Progenitor cell of endocrine pancreas (in vitro differentiated cells): ENCODE results near the gene REG4. TPM values are rescaled to one million over a fixed set of nuclear protein-coding genes. Genes with fewer than 3 reads are reported as not detected.
"Not testable (repeated sequence)": the region's sequence is repeated elsewhere in the genome, so short reads cannot be mapped to it uniquely, and the experiment has no call there.

Source experiments
- DNase-seq: peaks from one replicate; pipeline ENCODE4 v3.0.0; 2021; ENCODE audit warnings: low spot score; ENCODE audit not compliant: unreplicated experiment
- H3K27ac Mint-ChIP-seq: 2 replicates; pipeline ENCODE4 v1.8.0; 2021; ENCODE audit warnings: mild to moderate bottlenecking, moderate library complexity, mixed read lengths
- H3K27me3 Mint-ChIP-seq: 2 replicates; pipeline ENCODE4 v1.8.0; 2021; ENCODE audit warnings: mixed read lengths
- H3K36me3 Mint-ChIP-seq: 2 replicates; pipeline ENCODE4 v1.8.0; 2022; ENCODE audit warnings: mixed read lengths; ENCODE audit not compliant: insufficient read depth
- H3K4me1 Mint-ChIP-seq: 2 replicates; pipeline ENCODE4 v1.8.0; 2021; ENCODE audit warnings: low read depth, mixed read lengths
- H3K4me3 Mint-ChIP-seq: 2 replicates; pipeline ENCODE4 v1.8.0; 2021; ENCODE audit warnings: low read depth, mild to moderate bottlenecking, moderate library complexity, mixed read lengths
- H3K9me3 Mint-ChIP-seq: 2 replicates; pipeline ENCODE4 v1.8.0; 2021; ENCODE audit warnings: low read depth, mixed read lengths
- CTCF ChIP-seq: fragments of 200-600 bp; sonication (generic); IDR thresholded peaks from one replicate; pipeline ENCODE4 v1.5.0; 2021; ENCODE audit warnings: antibody characterized with exemption, mild to moderate bottlenecking; ENCODE audit not compliant: unreplicated experiment
- total RNA-seq: library from RNA; stranded (reverse); gene quantifications from 2 replicates; pipeline ENCODE4 v1.2.1, GENCODE V29; 2021

REG4 gene
- total RNA-seq, 1 donor from 2014 or later = 0.67 TPM

GRCh38 chr1:119791377-119791776, 19.9 kb downstream of the REG4 start:
- DNase-seq = no peak
- H3K4me3 Mint-ChIP-seq = no peak overlapping the region
- H3K4me1 Mint-ChIP-seq = peaks cover 46% of the 10 kb centered on the region
- no peak for TF ChIP-seq CTCF
- no peaks in the 10 kb centered on the region for H3K9me3 Mint-ChIP-seq
- H3K27me3 Mint-ChIP-seq = no peaks in the 10 kb centered on the region
- peak overlapping the region; percentile 98 for H3K27ac Mint-ChIP-seq
- no peaks in the 10 kb centered on the region for H3K36me3 Mint-ChIP-seq

GRCh38 chr1:119790451-119791198, 20.6 kb downstream of the REG4 start:
- Mint-ChIP-seq H3K27me3 (no peaks in the 10 kb centered on the region), H3K4me3 (no peak overlapping the region), H3K36me3 (no peaks in the 10 kb centered on the region), H3K4me1 (peaks cover 51% of the 10 kb centered on the region), H3K9me3 (no peaks in the 10 kb centered on the region), H3K27ac (peak overlapping the region; percentile 98)
- TF ChIP-seq CTCF = no peak
- DNase-seq = no peak

GRCh38 chr1:119787776-119788175, 23.5 kb downstream of the REG4 start:
- Mint-ChIP-seq H3K27me3 (no peaks in the 10 kb centered on the region), H3K36me3 (no peaks in the 10 kb centered on the region), H3K4me1 (peaks cover 59% of the 10 kb centered on the region), H3K27ac (no peak overlapping the region), H3K9me3 (no peaks in the 10 kb centered on the region), H3K4me3 (no peak overlapping the region)
- no peak for DNase-seq
- TF ChIP-seq CTCF = no peak

- peaks cover 61% of the 10 kb centered on the region for H3K4me1 Mint-ChIP-seq
- not testable (repeated sequence) for H3K4me3 Mint-ChIP-seq, H3K9me3 Mint-ChIP-seq, DNase-seq, H3K27me3 Mint-ChIP-seq, H3K27ac Mint-ChIP-seq, H3K36me3 Mint-ChIP-seq
These were observed 24.7 kb downstream of the REG4 start for GRCh38 chr1:119786473-119787050.

- H3K27me3 Mint-ChIP-seq, DNase-seq, H3K36me3 Mint-ChIP-seq, H3K4me3 Mint-ChIP-seq, H3K9me3 Mint-ChIP-seq: not testable (repeated sequence)
- peak overlapping the region; percentile 67 for H3K27ac Mint-ChIP-seq
- peaks cover 59% of the 10 kb centered on the region for H3K4me1 Mint-ChIP-seq
These were observed 25.2 kb downstream of the REG4 start for GRCh38 chr1:119786046-119786445.

GRCh38 chr1:119784191-119784781, 27.0 kb downstream of the REG4 start:
- Mint-ChIP-seq H3K4me1 (peaks cover 64% of the 10 kb centered on the region), H3K4me3 (no peak overlapping the region), H3K27ac (peak overlapping the region; percentile 40), H3K36me3 (no peaks in the 10 kb centered on the region), H3K9me3 (no peaks in the 10 kb centered on the region), H3K27me3 (no peaks in the 10 kb centered on the region)
- DNase-seq = no peak
- TF ChIP-seq CTCF = no peak
